Esophagus squamous epithelium (tissue), 4 donors: ENCODE data around the gene EMC6.

Experiments
- CTCF ChIP-seq, 6 experiments: fragments of 450-650 bp in 4 of 6; fragments of 200-600 bp in 2 of 6; sonication (generic) in 2 of 6; IDR thresholded peaks; one replicate each; pipeline ENCODE4 v1.5.1; 2016 to 2019; ENCODE audit warnings: antibody characterized with exemption in 6 of 6, mild to moderate bottlenecking in 4 of 6, moderate library complexity in 4 of 6
- POLR2A ChIP-seq, 4 donors: fragments of 450-650 bp; IDR thresholded peaks; one replicate each; pipeline ENCODE4 v1.6.1; 2017; ENCODE audit warnings: antibody characterized with exemption in 4 of 4, mild to moderate bottlenecking in 4 of 4, moderate library complexity in 3 of 4

DNA sequence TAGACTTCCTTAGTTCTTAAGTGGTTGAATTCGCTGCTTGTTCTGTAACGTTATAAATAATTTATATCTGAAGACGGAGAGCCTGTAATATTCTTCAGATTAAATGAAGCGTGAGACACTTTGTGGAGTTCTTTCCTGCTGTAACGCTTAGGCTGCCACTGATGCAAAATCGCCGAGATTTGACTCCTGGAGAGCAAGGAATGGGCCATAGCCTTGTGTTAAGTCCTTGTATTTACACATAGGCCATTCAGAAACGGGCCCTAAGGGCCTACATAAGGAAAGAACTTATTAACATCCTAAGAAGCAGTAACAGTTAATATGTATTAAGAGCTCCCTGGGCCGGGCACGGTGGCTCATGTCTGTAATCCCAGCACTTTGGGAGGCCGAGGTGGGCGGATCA lies 936 bp downstream of the EMC6 start:
- TF ChIP-seq POLR2A (IDR thresholded peaks at IDR 0.05) (no peak), CTCF (IDR thresholded peaks at IDR 0.05) (no peak)
